Mesothelial cell of epicardium (in vitro differentiated cells): ENCODE data around the gene KIAA0513. TPM values are rescaled to one million over a fixed set of nuclear protein-coding genes. Genes with fewer than 3 reads are reported as not detected.

Experiments
- DNase-seq, 2 experiments: peaks; one replicate each; pipeline ENCODE4 v3.0.0; 2021; ENCODE audit warnings: low spot score in 2 of 2; ENCODE audit not compliant: unreplicated experiment in 2 of 2
- H3K27ac Mint-ChIP-seq: 2 replicates; pipeline ENCODE4 v1.8.0; 2021; ENCODE audit warnings: mixed read lengths
- H3K27me3 Mint-ChIP-seq: 2 replicates; pipeline ENCODE4 v1.8.0; 2021; ENCODE audit warnings: low read depth, mixed read lengths
- H3K36me3 Mint-ChIP-seq: 2 replicates; pipeline ENCODE4 v1.8.0; 2021; ENCODE audit warnings: mixed read lengths
- H3K4me1 Mint-ChIP-seq: 2 replicates; pipeline ENCODE4 v1.8.0; 2021; ENCODE audit warnings: mixed read lengths
- H3K4me3 Mint-ChIP-seq: 2 replicates; pipeline ENCODE4 v1.8.0; 2021; ENCODE audit warnings: mild to moderate bottlenecking, moderate library complexity, mixed read lengths
- H3K9me3 Mint-ChIP-seq: 2 replicates; pipeline ENCODE4 v1.8.0; 2021; ENCODE audit warnings: mixed read lengths
- CTCF ChIP-seq: fragments of 200-600 bp; sonication (generic); IDR thresholded peaks from one replicate; pipeline ENCODE4 v1.5.0; 2021; ENCODE audit warnings: antibody characterized with exemption; ENCODE audit not compliant: unreplicated experiment
- total RNA-seq: library from RNA; stranded (reverse); gene quantifications from 3 replicates; pipeline ENCODE4 v1.2.1, GENCODE V29; 2021

Gene KIAA0513, protein sequence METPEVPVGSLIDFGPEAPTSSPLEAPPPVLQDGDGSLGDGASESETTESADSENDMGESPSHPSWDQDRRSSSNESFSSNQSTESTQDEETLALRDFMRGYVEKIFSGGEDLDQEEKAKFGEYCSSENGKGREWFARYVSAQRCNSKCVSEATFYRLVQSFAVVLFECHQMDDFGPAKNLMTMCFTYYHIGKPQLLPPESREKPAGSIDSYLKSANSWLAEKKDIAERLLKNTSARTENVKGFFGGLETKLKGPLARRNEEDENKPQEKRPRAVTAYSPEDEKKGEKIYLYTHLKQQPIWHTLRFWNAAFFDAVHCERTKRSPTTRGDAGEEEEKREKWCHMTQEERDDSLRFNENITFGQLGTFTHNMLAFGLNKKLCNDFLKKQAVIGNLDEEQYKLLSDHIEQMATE
- total RNA-seq = 6.0 to 7.5 TPM (median 6.8 TPM) in 3 replicates

DNA sequence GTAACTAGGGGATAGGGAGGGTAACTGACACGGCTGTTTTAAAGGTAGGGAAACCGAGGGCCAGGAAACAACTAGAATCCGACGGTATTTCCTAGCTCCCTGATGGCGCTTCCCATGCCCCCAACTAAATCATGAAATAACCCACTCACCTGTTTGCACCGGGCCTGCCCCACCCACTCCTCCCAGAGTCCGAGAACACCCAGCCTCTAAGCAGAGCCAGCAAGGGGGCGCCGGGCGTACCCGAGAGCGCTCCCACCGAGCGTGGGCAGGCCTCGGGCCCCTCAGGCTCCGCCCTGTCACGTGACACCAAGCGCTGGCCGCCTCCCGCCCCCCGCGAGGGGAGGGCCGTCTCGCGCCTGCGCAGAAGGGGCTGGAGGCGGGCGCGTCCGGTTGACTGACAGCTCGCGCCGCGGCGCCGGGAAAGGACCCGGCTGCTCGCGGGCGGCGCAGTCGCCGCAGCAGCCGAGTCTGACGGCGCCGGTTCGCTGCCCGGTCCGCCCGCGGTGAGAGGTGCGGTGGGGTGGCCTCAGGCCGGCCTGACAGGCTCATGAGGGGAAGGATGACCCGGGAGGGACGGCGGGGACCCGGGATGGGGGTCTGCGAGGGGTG is at the start of gene KIAA0513:
TSS of gene KIAA0513 (plus strand) at position 447 of the 609 bp plus-strand sequence. CDS start 39,277 bp downstream, outside the sequence.
- Mint-ChIP-seq H3K36me3 (no peaks in the 10 kb centered on the region), H3K4me3 (peak within 1 kb of the TSS; percentile 87), H3K27ac (peak within 1 kb of the TSS; percentile 95), H3K4me1 (peaks cover 32% of the 10 kb centered on the region), H3K9me3 (peaks cover 4% of the 10 kb centered on the region), H3K27me3 (peaks cover 10% of the 10 kb centered on the region)
- peak; percentile 97 to 99 for DNase-seq
- no peak for TF ChIP-seq CTCF

GRCh38 chr16:84979516-84979915 is 48.1 kb upstream of the KIAA0513 start:
- H3K27ac Mint-ChIP-seq = peak overlapping the region; percentile 45
- no peaks in the 10 kb centered on the region for H3K9me3 Mint-ChIP-seq
- no peaks in the 10 kb centered on the region for H3K27me3 Mint-ChIP-seq
- TF ChIP-seq CTCF = no peak
- DNase-seq = no peak
- H3K4me3 Mint-ChIP-seq = no peak overlapping the region
- H3K36me3 Mint-ChIP-seq = peaks cover 34% of the 10 kb centered on the region
- no peaks in the 10 kb centered on the region for H3K4me1 Mint-ChIP-seq

- no peak overlapping the region for H3K27ac Mint-ChIP-seq
- DNase-seq = no peak
- H3K9me3 Mint-ChIP-seq = no peaks in the 10 kb centered on the region
- no peaks in the 10 kb centered on the region for H3K27me3 Mint-ChIP-seq
- H3K4me3 Mint-ChIP-seq = no peak overlapping the region
- no peak for TF ChIP-seq CTCF
- H3K36me3 Mint-ChIP-seq = peaks cover 40% of the 10 kb centered on the region
- peaks cover 6% of the 10 kb centered on the region for H3K4me1 Mint-ChIP-seq
These were observed 45.2 kb upstream of the KIAA0513 start for GRCh38 chr16:84982434-84982833.

GRCh38 chr16:84985079-84986065 is 42.2 kb upstream of the KIAA0513 start:
- Mint-ChIP-seq H3K4me3 (no peak overlapping the region), H3K27me3 (no peaks in the 10 kb centered on the region), H3K4me1 (peaks cover 6% of the 10 kb centered on the region), H3K36me3 (peaks cover 45% of the 10 kb centered on the region), H3K9me3 (no peaks in the 10 kb centered on the region), H3K27ac (peak overlapping the region; percentile 62)
- no peak for TF ChIP-seq CTCF
- DNase-seq = no peak

DNA sequence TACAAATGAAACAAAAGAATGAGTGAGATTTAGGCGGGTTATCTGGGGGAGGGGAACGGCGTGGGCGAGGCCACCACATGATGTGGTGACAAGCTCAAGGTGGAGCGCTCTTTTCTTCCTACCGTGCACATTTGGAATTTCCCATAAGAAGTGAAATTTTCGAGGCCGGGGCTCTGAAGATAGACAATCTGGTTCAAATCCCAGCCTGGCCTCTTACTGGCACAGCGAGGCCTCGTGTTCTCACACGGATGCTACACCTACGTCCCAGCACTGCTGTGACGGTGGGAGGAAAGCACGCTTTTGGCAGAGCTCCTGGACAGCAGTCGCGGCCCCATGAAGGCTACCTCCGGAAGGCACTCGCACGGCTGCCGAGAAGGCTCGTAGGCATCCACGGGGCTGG is 41.5 kb upstream of the KIAA0513 start:
- H3K9me3 Mint-ChIP-seq = no peaks in the 10 kb centered on the region
- H3K4me1 Mint-ChIP-seq = peaks cover 6% of the 10 kb centered on the region
- H3K4me3 Mint-ChIP-seq = no peak overlapping the region
- peak overlapping the region; percentile 61 for H3K27ac Mint-ChIP-seq
- DNase-seq = no peak
- H3K36me3 Mint-ChIP-seq = peaks cover 39% of the 10 kb centered on the region
- no peak for TF ChIP-seq CTCF
- no peaks in the 10 kb centered on the region for H3K27me3 Mint-ChIP-seq
